NCI-H524 treated with DMSO at 0.1 percent for 48 hours (cell line): Measurements from ENCODE around the gene RPGRIP1.
"Not testable (repeated sequence)": the region's sequence is repeated elsewhere in the genome, so short reads cannot be mapped to it uniquely, and the experiment has no call there.

Experiments used
- DNase-seq: peaks from one replicate; lab custom pipeline; 2025; lab: John Stamatoyannopoulos, UW

RPGRIP1 gene

GRCh38 chr14:21299562-21300130 is 19.8 kb downstream of the RPGRIP1 start:
- no peak for DNase-seq

DNA sequence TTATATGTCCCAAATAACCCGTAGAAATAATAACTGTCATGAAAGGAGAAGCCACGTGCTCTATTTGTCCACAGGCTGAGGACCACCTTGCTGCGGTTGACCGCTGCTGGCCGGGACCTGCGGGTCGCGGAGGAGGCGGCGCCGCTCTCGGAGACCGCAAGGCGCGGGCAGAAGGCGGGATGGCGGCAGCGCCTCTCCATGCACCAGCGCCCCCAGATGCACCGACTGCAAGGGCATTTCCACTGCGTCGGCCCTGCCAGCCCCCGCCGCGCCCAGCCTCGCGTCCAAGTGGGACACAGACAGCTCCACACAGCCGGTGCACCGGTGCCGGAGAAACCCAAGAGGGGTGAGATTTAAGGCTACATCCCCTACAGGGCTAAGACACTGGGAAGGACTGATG is 21.0 kb downstream of the RPGRIP1 start:
- no peak for DNase-seq

DNA sequence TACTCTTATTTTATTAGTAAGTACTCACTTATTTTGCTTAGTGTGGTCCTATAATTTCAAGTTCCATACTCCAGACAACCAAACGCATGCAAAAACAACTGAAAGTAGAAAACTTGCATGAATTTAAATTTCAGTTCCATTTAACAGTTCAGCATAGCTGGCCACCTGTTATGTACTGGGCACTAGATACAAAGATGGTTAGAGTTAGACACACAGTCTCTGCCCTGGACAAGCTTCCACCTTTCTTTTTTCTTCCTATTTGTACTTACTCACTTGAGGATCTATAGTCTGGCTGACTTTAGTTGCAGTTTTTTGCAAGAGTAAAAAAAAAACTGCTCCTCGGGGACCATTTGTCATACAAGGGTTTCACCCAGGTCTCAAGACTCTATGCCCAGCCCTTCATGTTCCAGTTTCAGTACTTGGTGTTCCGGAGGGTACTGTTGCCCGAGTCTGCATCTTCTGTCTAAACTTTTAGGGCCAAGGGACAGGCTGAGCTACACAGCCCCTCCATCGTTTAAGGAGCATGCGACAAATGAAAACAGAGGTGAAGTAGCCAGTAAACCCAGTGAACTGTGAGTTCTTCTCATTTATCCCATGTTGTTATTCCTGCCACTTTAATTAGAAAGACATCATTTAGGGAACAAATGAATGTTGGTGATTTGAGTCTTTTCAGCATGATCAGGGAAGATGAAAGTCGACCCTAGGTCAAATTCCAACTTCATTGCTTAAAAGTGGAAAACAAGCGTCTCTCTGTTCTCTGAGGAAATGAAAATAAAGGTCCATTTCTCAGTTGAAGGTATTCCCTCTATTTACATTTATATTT is 22.3 kb downstream of the RPGRIP1 start:
- no peak for DNase-seq

DNA sequence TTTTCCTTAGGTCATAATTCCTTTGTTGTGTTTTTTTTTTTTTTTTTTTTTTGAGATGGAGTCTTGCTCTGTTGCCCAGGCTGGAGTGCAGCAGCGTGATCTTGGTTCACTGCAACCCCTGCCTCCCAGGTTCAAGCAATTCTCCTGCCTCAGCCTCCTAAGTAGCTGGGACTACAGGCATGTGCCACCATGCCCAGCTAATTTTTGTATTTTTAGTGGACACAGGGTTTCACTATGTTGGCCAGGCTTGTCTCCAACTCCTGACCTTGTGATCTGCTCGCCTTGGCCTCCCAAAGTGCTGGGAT is 22.9 kb downstream of the RPGRIP1 start:
- not testable (repeated sequence) for DNase-seq

- no peak for DNase-seq
Measured at GRCh38 chr14:21307637-21308036, 27.8 kb downstream of the RPGRIP1 start.

DNA sequence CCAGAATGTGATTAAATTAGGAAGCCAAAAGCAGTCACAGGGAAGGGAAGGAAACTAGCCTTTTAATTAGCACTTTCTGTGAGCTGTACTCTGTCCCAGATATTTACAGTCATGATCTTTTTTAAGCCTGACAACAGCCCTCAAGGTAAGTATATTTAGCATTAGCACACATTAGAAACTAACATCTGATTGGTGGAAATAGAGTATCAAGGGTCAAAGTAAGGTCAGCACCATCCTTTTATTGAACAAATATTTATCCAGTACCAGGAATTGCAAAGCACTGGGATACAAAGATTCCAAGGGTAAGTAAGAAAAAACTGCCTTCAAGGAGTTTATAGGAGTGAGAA is 28.2 kb downstream of the RPGRIP1 start:
- DNase-seq: no peak

- DNase-seq: peak; percentile 80
Measured at GRCh38 chr14:21308479-21309237, 28.8 kb downstream of the RPGRIP1 start.

GRCh38 chr14:21309238-21309636 is 29.4 kb downstream of the RPGRIP1 start:
- no peak for DNase-seq

DNA sequence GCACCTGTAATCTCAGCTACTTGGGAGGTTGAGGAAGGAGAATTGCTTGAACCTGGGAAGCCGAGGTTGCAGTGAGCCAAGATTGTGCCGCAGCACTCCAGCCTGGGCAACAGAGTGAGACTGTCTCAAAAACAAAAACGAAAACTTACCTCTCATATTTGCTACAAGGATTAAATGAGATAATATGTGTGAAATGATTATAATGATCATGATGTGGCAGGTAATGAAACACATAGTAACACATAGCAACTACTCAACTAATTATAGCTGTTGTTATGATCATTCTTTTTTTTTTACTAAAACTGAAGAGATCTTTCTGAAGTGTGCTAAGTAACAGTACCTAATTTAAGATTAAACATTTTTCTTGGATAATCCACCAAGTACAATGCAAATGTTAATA is 30.1 kb downstream of the RPGRIP1 start:
- DNase-seq: no peak

- DNase-seq: no peak
Measured at GRCh38 chr14:21311614-21312013, 31.7 kb downstream of the RPGRIP1 start.

GRCh38 chr14:21313512-21313911 is 33.6 kb downstream of the RPGRIP1 start:
- DNase-seq: no peak

- no peak for DNase-seq
Measured at GRCh38 chr14:21317398-21317797, 37.5 kb downstream of the RPGRIP1 start.

DNA sequence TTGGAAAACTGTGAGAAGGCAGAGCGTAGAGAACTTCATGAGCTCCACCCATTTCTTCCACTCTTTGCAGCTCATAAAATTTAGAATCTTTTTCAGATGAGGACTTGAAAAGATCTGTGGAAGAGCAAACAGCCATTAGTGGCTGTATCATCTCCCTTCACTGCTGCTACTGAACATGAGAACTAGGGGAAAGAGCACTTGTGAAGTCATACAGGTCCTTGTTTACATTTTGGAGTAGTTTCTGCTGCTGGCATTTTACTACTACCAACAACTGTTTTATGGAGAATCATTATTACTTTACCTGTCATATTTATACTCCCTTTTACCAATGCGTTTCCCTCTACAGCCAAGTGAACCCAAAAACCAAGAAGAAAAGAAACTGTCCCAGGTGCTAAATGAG is 41.0 kb downstream of the RPGRIP1 start:
- no peak for DNase-seq

DNA sequence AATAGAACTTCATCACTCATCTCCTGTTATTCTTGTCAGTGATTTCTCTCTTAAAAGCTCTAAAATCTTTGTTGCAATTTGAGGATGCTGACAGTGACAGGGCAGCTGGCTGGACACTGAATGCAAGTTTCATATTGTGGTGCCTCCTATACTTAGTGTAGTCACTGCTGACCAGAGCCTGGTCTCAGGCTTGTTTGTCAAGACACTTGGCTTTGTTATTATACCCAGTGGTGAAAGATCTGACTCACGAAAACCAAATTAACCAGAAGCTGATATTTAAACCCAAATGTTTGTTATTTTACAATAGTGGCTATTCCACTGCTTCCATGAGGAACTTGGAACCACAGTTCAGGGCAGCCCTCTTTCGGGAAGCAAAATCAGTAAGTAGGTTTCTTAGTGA is 42.8 kb downstream of the RPGRIP1 start:
- no peak for DNase-seq

- DNase-seq: no peak
Measured at GRCh38 chr14:21326972-21327371, 47.1 kb downstream of the RPGRIP1 start.
